IMR-90 (cell line): Measurements from ENCODE around the gene ZKSCAN4.

Experiments used
- CTCF ChIP-seq: conservative IDR thresholded peaks from 2 replicates; pipeline ENCODE4 v1.5.1; 2012; ENCODE audit warnings: mild to moderate bottlenecking, low read depth, low read length, improper control_type of control experiment
- POLR2A ChIP-seq: IDR thresholded peaks from 2 replicates; pipeline ENCODE4 v1.6.1; 2012; ENCODE audit warnings: mild to moderate bottlenecking, low read depth, low read length
- RAD21 ChIP-seq: IDR thresholded peaks from 2 replicates; pipeline ENCODE4 v1.6.1; 2012; ENCODE audit warnings: low read length, improper control_type of control experiment
- RCOR1 ChIP-seq: IDR thresholded peaks from 2 replicates; pipeline ENCODE4 v1.6.1; 2012; ENCODE audit warnings: mild to moderate bottlenecking, low read length, improper control_type of control experiment; ENCODE audit not compliant: insufficient replicate concordance
- USF2 ChIP-seq: fragments of 150-350 bp; IDR thresholded peaks from 2 replicates; pipeline ENCODE4 v1.6.1; 2017; ENCODE audit warnings: mild to moderate bottlenecking, antibody characterized with exemption, low read length, low read depth
- TF ChIP-seq, protein P1 (sequence below): fragments of 150-350 bp; IDR thresholded peaks from 2 replicates; pipeline ENCODE4 v1.6.1; 2016; ENCODE audit warnings: low read depth, mild to moderate bottlenecking, low read length, moderate library complexity, borderline replicate concordance

DNA sequence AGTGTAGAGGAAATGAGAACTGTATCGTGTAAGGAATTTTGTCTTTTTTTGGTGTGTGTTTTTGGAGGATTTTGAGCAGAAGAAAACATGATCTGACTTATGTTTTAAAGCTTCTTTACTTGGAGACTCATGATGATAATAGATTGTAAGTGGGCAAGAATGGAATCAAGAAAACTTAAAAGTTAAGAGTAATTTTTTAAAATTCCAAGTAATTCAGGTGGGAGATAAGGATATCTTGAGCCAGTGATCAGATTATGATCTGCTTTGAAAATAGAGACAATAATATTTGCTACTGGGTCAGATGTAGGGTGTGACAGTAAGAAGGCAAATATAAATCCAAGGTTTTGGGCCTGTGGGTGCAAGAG lies 15.6 kb upstream of the ZKSCAN4 start:
- TF ChIP-seq, protein P1, sequence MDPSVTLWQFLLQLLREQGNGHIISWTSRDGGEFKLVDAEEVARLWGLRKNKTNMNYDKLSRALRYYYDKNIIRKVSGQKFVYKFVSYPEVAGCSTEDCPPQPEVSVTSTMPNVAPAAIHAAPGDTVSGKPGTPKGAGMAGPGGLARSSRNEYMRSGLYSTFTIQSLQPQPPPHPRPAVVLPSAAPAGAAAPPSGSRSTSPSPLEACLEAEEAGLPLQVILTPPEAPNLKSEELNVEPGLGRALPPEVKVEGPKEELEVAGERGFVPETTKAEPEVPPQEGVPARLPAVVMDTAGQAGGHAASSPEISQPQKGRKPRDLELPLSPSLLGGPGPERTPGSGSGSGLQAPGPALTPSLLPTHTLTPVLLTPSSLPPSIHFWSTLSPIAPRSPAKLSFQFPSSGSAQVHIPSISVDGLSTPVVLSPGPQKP = no peak
- TF ChIP-seq USF2 (no peak), RAD21 (no peak), POLR2A (no peak), CTCF (no peak), RCOR1 (no peak)
